Naive B cell (primary cell): ENCODE data around the gene USP35. TPM values are rescaled to one million over a fixed set of nuclear protein-coding genes. Genes with fewer than 3 reads are reported as not detected.
A peak's percentile ranks its signal among the peaks of the same experiment; 100 is the strongest.

Experiments
- ATAC-seq, 2 donors: fragments of 150-1000 bp; cut with Tn5 transposase; 2 replicates each; pipeline ENCODE4 v1.10.0; 2021; ENCODE audit warnings: low read depth in 2 of 2, mild to moderate bottlenecking in 2 of 2, moderate library complexity in 2 of 2
- DNase-seq: peaks from one replicate; pipeline ENCODE4 v3.0.0; 2022
- H3K27ac Mint-ChIP-seq, 6 donors: one replicate each; pipeline ENCODE4 v1.8.0; 2020 to 2022; ENCODE audit warnings: mild to moderate bottlenecking in 6 of 6, mixed read lengths in 6 of 6, moderate library complexity in 5 of 6, inconsistent platforms in 2 of 6
- H3K27me3 Mint-ChIP-seq, 3 donors: one replicate each; pipeline ENCODE4 v1.8.0; 2021 to 2022; ENCODE audit warnings: mixed read lengths in 3 of 3, mild to moderate bottlenecking in 1 of 3
- H3K36me3 Mint-ChIP-seq, 2 donors: one replicate each; pipeline ENCODE4 v1.8.0; 2020 to 2022; ENCODE audit warnings: mixed read lengths in 2 of 2, inconsistent platforms in 1 of 2, mild to moderate bottlenecking in 1 of 2
- H3K4me1 Mint-ChIP-seq, 3 donors: one replicate each; pipeline ENCODE4 v1.8.0; 2020 to 2022; ENCODE audit warnings: mixed read lengths in 3 of 3, inconsistent platforms in 1 of 3, mild to moderate bottlenecking in 1 of 3, moderate library complexity in 1 of 3
- H3K4me3 Mint-ChIP-seq, 8 donors: one replicate each; pipeline ENCODE4 v1.8.0; 2020 to 2022; ENCODE audit warnings: mild to moderate bottlenecking in 8 of 8, mixed read lengths in 8 of 8, moderate library complexity in 8 of 8, inconsistent platforms in 2 of 8
- H3K9me3 Mint-ChIP-seq, 7 donors: one replicate each; pipeline ENCODE4 v1.8.0; 2020 to 2022; ENCODE audit warnings: mixed read lengths in 7 of 7, mild to moderate bottlenecking in 5 of 7, inconsistent platforms in 2 of 7, moderate library complexity in 1 of 7
- polyA plus RNA-seq, 6 donors: library from polyadenylated mRNA; unstranded; fragments of 300-500 nt; fragmentation: Illumina TruSeq; gene quantifications; one replicate each; pipeline ENCODE4 v1.2.3, GENCODE V29; 2021; ENCODE audit warnings: low read depth in 6 of 6

The USP35 gene, protein sequence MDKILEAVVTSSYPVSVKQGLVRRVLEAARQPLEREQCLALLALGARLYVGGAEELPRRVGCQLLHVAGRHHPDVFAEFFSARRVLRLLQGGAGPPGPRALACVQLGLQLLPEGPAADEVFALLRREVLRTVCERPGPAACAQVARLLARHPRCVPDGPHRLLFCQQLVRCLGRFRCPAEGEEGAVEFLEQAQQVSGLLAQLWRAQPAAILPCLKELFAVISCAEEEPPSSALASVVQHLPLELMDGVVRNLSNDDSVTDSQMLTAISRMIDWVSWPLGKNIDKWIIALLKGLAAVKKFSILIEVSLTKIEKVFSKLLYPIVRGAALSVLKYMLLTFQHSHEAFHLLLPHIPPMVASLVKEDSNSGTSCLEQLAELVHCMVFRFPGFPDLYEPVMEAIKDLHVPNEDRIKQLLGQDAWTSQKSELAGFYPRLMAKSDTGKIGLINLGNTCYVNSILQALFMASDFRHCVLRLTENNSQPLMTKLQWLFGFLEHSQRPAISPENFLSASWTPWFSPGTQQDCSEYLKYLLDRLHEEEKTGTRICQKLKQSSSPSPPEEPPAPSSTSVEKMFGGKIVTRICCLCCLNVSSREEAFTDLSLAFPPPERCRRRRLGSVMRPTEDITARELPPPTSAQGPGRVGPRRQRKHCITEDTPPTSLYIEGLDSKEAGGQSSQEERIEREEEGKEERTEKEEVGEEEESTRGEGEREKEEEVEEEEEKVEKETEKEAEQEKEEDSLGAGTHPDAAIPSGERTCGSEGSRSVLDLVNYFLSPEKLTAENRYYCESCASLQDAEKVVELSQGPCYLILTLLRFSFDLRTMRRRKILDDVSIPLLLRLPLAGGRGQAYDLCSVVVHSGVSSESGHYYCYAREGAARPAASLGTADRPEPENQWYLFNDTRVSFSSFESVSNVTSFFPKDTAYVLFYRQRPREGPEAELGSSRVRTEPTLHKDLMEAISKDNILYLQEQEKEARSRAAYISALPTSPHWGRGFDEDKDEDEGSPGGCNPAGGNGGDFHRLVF
- under 1 TPM in 5 of 6 donors, not detected in 1; 0.11 to 0.76 (median 0.52) TPM for polyA plus RNA-seq

DNA sequence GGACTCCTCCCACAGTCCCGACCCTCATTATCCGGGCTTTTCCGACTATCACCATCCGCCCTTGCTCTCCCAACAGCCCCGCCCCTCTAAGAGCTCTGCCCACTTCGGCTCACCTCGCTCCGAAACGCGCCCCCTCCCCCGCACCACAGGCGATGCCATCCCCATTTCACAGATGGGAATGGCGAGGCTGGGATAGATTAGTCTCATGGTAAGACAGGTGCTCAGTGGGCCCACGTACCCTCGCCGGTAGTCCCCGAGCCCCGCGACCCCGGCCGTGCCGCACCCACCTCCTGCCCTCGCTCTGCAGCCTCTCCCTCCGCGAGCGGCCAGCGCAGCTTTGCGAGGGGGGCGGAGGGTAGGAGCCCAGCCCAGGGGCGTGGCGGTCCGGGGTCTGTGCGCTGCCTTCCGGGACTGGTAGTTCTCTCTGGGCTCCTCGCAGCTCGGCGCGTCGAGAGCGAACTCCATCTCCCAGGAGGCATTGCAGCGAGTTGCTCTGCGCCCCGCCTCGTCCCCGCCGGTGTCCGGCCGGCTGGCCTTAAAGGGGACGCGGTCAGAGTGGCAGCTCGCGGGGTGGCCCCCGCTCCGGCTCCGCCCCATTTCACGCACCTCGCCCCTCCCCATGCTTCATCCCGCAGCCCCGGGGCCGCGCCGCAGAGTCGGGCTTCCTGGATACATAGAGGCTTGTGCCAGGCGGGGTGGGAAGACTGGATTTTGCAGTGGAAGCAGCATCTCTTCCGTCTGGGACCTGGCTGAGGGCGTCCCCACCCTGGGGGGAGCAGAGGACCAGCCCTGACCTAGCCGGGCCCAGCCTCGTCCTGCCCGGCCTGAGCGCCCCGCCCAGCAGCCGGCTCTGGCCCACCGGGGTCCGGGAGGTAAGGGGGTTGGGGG is at the start of gene USP35, which contains the start of gene KCTD21:
TSS of gene USP35 (plus strand) at position 634 of the 888 bp plus-strand sequence. CDS start 7,327 bp downstream, outside the sequence.
TSS of gene KCTD21 (minus strand) at position 341 of the 888 bp plus-strand sequence. CDS start 14,072 bp downstream, outside the sequence.
- H3K27me3 Mint-ChIP-seq, result no peaks in the 10 kb centered on the region
- ATAC-seq, result peak; percentile 88 to 93
- peaks cover 34 to 57% (median 52%) of the 10 kb centered on the region in 3 donors for H3K4me1 Mint-ChIP-seq
- H3K27ac Mint-ChIP-seq, result peak within 1 kb of the TSS; percentile 79 to 98 (median 97)
- peak; percentile 88 for DNase-seq
- no peaks in the 10 kb centered on the region for H3K9me3 Mint-ChIP-seq
- peak within 1 kb of the TSS; percentile 96 to 100 (median 98) for H3K4me3 Mint-ChIP-seq
- no peaks in the 10 kb centered on the region for H3K36me3 Mint-ChIP-seq

DNA sequence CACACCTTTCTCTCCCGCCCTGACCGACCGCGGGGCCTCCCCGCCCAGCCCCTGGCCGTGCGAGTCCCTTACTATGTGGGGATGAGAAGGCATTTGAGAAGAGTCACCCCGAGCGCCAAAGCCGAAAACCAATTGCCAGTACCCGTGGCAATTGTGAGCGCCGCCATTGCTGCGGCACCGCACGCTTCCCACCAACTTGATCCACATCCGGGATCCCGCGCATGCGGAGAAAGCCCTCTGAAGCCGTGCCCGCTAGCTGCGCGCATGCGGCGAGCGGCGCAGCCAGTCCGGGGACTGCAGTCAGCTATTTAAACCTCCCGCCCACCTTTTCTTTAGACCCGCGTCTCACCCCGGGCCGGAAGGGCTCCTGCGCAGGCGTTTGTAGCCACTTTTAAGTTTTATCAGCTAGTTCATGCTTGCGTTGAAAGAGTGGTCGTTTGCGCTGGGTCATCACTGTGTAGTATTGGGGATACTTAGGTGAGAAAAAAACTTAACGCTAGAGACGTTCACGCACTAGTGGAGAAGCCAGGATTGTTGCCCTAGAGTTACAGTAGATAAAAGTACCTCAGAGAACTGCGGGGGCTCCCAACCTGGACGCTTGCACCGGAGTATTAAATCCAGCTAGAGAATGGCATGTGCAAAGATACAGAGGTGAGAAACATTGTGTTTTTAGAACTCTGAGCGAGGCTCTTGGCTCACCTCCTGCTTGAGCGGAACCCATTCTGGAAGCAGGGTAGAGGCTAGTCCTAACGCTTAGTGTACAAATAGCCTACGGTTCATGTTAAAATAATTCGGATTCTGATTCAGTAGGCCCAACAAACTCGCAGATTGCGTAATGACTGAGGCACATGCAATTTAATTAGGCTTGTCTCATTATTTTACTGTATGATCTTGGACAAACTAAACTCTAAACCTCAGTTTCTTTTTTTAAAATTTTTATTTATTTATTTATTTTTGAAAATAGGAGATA is 49.0 kb upstream of the USP35 start, which contains the start of gene ALG8:
TSS of gene ALG8 (minus strand) at position 205 of the 970 bp plus-strand sequence. CDS start at position 167, 38 bp downstream.
- peak within 1 kb of the TSS; percentile 90 to 96 (median 96) for H3K27ac Mint-ChIP-seq
- no peaks in the 10 kb centered on the region for H3K27me3 Mint-ChIP-seq
- ATAC-seq (peak; percentile 92 to 93), DNase-seq (peak; percentile 94)
- H3K4me1 Mint-ChIP-seq, result peaks cover 30 to 55% (median 47%) of the 10 kb centered on the region in 3 donors
- H3K36me3 Mint-ChIP-seq, result peaks cover 3% of the 10 kb centered on the region in 2 donors
- H3K4me3 Mint-ChIP-seq, result peak within 1 kb of the TSS; percentile 82 to 98 (median 96)
- peaks cover 0 to 3% (median 0%) of the 10 kb centered on the region in 7 donors for H3K9me3 Mint-ChIP-seq

DNA sequence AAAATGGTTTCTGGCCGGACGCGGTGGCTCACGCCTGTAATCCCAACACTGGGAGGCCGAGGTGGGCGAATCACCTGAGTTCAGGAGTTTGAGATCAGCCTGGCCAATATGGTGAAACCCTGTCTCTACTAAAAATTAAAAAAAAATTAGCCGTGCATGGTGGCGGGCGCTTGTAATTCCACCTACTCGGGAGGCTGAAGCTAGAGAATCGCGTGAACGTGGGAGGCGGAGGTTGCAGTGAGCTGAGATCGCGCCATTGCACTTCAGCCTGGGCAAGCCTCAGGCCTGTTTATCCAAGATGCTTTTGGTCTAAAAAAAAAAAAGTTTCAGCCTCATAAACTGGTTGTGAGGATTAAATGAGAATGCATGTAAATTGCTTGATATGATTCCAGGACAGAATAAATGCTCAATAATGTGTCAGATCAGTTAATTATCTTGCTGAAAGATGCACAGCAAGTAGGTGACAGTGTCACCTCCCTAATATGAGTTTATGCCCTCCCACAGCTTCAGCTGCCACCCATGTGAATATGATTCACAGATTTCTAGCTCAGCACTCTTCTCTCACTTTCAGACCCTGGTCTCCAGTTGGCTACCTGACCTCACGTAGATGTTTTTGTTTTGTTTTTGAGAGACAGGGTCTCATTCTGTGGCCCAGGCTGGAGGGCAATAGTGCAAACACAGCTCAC is 48.2 kb upstream of the USP35 start:
- no peak overlapping the region for H3K27ac Mint-ChIP-seq
- ATAC-seq, result no peak

DNA sequence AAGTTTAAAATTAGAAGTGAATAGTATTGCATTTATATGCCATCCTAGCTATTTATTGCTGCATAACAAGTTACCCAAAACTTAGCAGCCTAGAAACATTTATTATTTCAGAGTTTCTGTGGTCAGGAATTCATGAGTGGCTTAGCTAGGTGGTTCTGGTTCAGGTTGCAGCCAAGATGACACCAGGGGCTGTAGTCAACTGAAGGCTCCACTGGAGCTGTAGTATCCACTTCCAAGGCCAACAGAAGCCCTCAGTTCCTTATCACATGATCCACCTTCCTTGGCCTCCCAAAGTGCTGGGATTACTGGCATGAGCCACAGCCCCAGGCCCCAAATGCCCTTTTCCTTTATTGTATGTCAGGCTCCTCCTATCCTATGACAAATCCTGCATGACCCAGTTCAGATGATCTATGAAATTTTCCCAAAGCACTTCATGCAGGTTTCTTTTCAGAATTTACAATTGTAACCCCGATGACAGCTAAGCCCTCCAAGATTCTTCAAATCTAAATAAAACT is 43.2 kb upstream of the USP35 start:
- no peaks in the 10 kb centered on the region for H3K27me3 Mint-ChIP-seq
- ATAC-seq, result no peak
- no peak for DNase-seq
- H3K9me3 Mint-ChIP-seq, result peaks cover 0 to 3% (median 0%) of the 10 kb centered on the region in 7 donors
- H3K4me3 Mint-ChIP-seq, result peak overlapping the region in 1 of 8 donors; percentile 21
- no peaks in the 10 kb centered on the region for H3K36me3 Mint-ChIP-seq
- peaks cover 15 to 28% (median 19%) of the 10 kb centered on the region in 3 donors for H3K4me1 Mint-ChIP-seq
- peak overlapping the region in 1 of 6 donors; percentile 27 for H3K27ac Mint-ChIP-seq

More for the DNA sequence above, 48.2 kb upstream of the USP35 start:
- Mint-ChIP-seq H3K9me3 (peaks cover 0 to 3% (median 0%) of the 10 kb centered on the region in 7 donors), H3K27me3 (no peaks in the 10 kb centered on the region), H3K4me3 (peak overlapping the region; percentile 23 to 97 (median 51)), H3K4me1 (peaks cover 29 to 55% (median 47%) of the 10 kb centered on the region in 3 donors), H3K36me3 (no peaks in the 10 kb centered on the region)
- no peak for DNase-seq

DNA sequence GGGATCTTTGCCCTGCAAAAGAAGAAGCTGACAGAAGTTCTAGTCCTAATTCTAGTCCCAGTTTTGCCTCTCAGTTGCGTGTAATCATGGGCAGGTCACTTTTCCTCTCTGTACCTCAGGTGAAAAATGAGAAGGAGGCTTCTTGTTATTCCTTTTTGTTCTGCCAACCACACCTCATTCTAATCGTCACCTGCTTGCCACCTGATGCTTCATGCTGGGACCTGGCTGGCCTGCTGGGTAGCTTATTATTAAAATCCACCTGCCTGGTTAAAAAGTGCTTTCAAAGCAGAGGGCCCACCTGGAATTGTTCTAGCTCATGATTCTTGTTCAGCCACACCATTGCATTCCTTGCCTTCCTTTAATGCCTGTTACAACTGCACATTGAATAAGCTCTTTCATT is 40.9 kb upstream of the USP35 start:
- H3K36me3 Mint-ChIP-seq, result no peaks in the 10 kb centered on the region

DNA sequence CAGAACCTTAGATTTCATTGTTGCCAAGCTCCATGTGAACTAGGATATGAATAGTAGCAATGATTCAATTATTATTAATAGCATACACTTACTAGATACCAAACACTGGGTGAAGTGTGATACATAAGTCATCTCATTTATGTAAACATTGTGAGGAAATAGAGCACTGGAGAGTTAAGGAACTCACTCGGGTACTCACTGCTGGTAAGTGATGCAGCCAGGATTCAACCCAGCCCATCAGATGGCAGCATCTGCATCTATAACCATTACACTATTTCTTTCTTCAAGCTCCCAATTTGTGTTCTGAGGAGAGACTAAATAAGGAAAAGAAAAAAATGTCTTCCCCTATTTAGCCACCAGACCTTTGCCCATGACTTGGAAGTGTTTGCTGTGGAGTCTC is 39.1 kb upstream of the USP35 start:
- Mint-ChIP-seq H3K9me3 (no peaks in the 10 kb centered on the region), H3K4me3 (no peak overlapping the region), H3K27me3 (no peaks in the 10 kb centered on the region), H3K27ac (no peak overlapping the region), H3K36me3 (no peaks in the 10 kb centered on the region), H3K4me1 (no peaks in the 10 kb centered on the region)
- ATAC-seq (no peak), DNase-seq (no peak)

More for the DNA sequence above, 40.9 kb upstream of the USP35 start:
- DNase-seq (no peak), ATAC-seq (no peak)
- Mint-ChIP-seq H3K4me3 (no peak overlapping the region), H3K27ac (no peak overlapping the region), H3K4me1 (peaks cover 12 to 17% (median 15%) of the 10 kb centered on the region in 3 donors), H3K27me3 (no peaks in the 10 kb centered on the region), H3K9me3 (peaks cover 0 to 3% (median 0%) of the 10 kb centered on the region in 7 donors)

DNA sequence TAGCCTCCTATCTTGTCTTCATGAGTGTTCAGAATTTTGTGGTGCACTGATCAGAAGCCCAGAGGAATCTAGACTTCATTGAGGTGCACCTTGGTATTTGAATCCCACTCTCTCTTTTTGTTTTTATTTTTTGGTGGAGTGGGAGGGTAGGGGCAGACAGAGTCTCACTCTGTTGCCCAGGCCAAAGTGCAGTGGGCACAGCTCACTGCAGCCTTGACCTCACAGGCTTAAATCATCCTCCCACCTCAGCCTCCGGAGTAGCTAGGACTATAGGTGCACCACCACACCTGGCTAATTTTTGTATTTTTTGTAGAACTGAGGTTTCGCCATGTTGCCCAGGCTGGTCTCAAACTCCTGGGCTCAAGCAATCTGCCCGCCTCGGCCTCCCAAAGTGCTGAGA is 38.4 kb upstream of the USP35 start:
- ATAC-seq, result no peak
- no peaks in the 10 kb centered on the region for H3K36me3 Mint-ChIP-seq
- H3K9me3 Mint-ChIP-seq, result no peaks in the 10 kb centered on the region
- no peak overlapping the region for H3K4me3 Mint-ChIP-seq
- no peak for DNase-seq
- H3K27ac Mint-ChIP-seq, result no peak overlapping the region
- no peaks in the 10 kb centered on the region for H3K4me1 Mint-ChIP-seq
- no peaks in the 10 kb centered on the region for H3K27me3 Mint-ChIP-seq

DNA sequence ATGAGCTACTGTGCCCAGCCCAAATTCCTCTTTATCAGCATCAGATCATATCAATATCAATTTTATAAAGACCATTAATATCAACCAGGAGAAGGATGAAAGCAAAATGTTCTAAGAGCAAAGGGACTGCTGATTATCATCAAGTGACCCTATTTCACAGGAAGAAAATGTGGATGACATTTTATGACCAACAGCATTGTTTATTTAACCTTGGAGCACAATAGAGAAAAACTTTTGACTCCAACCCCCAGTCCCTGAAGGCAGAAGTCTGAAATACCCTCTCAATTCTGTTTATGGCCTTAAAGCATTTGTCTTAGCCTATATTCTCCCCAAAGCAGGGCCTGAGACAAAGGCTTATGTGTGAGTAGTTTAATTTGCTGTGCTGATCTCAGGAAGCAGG is 38.0 kb upstream of the USP35 start:
- Mint-ChIP-seq H3K27me3 (no peaks in the 10 kb centered on the region), H3K27ac (no peak overlapping the region), H3K4me1 (no peaks in the 10 kb centered on the region), H3K4me3 (no peak overlapping the region), H3K36me3 (no peaks in the 10 kb centered on the region), H3K9me3 (no peaks in the 10 kb centered on the region)
- ATAC-seq, result no peak
- no peak for DNase-seq

DNA sequence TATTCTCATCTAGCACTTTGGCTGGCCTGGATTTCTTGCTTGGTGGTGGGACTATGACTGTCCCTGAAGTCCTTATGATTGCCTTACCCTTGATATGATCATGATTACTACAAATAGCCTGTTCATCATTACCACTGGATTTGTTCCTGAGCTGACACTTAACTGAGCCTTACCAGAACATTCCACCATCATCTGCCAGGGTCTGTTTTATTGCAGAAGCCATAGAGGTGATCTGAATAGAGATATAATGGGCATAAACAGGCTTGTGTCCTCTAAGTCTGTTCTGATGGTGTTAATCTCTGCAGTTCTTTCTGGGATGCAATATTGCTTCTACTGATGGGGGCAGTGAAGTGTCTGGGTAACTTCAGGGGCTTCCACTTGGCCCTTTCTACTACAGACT is 36.9 kb upstream of the USP35 start:
- DNase-seq (no peak), ATAC-seq (no peak)
- H3K4me1 Mint-ChIP-seq, result no peaks in the 10 kb centered on the region
- H3K27me3 Mint-ChIP-seq, result no peaks in the 10 kb centered on the region
- H3K9me3 Mint-ChIP-seq, result no peaks in the 10 kb centered on the region
- no peaks in the 10 kb centered on the region for H3K36me3 Mint-ChIP-seq
- H3K4me3 Mint-ChIP-seq, result no peak overlapping the region
- no peak overlapping the region for H3K27ac Mint-ChIP-seq

DNA sequence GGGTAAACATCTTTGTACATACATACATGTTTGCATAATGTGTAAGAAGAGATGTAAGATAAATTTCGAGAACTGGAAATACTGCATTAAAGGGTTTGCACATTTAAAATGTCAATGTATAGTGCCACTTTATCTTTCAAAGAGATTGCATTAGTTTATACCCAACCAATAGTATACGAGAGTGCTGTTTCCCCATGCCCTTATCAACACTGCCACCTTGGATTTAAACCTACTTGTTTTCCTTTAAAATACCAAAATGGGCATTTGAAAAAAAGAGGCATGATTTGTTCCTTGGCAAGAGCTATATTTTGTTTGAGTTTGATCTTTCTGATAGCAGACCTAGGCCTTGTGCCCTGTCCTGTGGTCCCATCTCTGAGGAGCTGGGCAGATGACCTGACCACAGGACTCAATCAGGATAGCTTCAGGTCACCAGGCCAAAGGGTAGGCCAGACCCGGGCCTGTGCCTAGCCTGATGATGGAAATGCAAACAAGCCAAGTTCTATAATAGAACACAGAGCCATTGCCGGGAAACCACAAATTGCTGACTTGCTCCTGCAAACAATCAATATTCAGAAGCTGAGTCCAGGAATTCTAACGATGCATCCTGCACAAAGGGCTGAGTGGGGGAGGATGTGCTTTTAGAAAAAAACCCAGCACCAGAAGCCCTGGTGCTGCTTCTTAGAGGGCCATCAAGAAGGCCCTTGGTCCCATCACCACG is 32.4 kb upstream of the USP35 start:
- Mint-ChIP-seq H3K9me3 (no peaks in the 10 kb centered on the region), H3K4me1 (no peaks in the 10 kb centered on the region), H3K27ac (no peak overlapping the region), H3K36me3 (no peaks in the 10 kb centered on the region), H3K27me3 (no peaks in the 10 kb centered on the region), H3K4me3 (no peak overlapping the region)
- DNase-seq (no peak), ATAC-seq (no peak)
